WTC11 (cell line): ENCODE results near the gene SPOCK2. TPM values are rescaled to one million over a fixed set of nuclear protein-coding genes. Genes with fewer than 3 reads are reported as not detected.

Experiments
- ATAC-seq: fragments of 200-7000 bp; cut with Tn5 transposase; 2 replicates; pipeline ENCODE4 v1.10.0; 2021; ENCODE audit warnings: mild to moderate bottlenecking, moderate library complexity
- CTCF ChIA-PET: fragments of 300-600 bp; sonication (Branson Sonifier 250); formaldehyde crosslinking; loops from one replicate; lab custom pipeline; 2021; ENCODE audit warnings: antibody characterized with exemption; lab: Charles Lee
- POLR2A ChIA-PET: fragments of 350-600 bp; sonication (Branson Sonifier 250); formaldehyde crosslinking; loops from one replicate; lab custom pipeline; 2021; ENCODE audit warnings: antibody characterized with exemption; lab: Charles Lee
- DNase-seq: peaks from one replicate; pipeline ENCODE4 v3.0.0; 2021; ENCODE audit warnings: low spot score
- H3K27ac Mint-ChIP-seq: 2 replicates; pipeline ENCODE4 v1.8.0; 2021; ENCODE audit warnings: mixed read lengths
- H3K27me3 Mint-ChIP-seq: 2 replicates; pipeline ENCODE4 v1.8.0; 2021; ENCODE audit warnings: low read depth, mild to moderate bottlenecking, moderate library complexity, mixed read lengths
- H3K36me3 Mint-ChIP-seq: 2 replicates; pipeline ENCODE4 v1.8.0; 2021; ENCODE audit warnings: mixed read lengths
- H3K4me1 Mint-ChIP-seq: 2 replicates; pipeline ENCODE4 v1.8.0; 2022; ENCODE audit warnings: mixed read lengths
- H3K4me3 Mint-ChIP-seq: 2 replicates; pipeline ENCODE4 v1.8.0; 2021; ENCODE audit warnings: mild to moderate bottlenecking, moderate library complexity, mixed read lengths
- H3K9me3 Mint-ChIP-seq: 2 replicates; pipeline ENCODE4 v1.8.0; 2021; ENCODE audit warnings: mixed read lengths
- CBFB ChIP-seq: sonication (generic); formaldehyde crosslinking; IDR thresholded peaks from 2 replicates; pipeline ENCODE4 v1.8.1; 2022; ENCODE audit warnings: mild to moderate bottlenecking, low read depth, missing genetic modification reagents
- CREM ChIP-seq: sonication (generic); formaldehyde crosslinking; IDR thresholded peaks from 2 replicates; pipeline ENCODE4 v1.8.1; 2022; ENCODE audit warnings: mild to moderate bottlenecking, missing genetic modification reagents, moderate library complexity
- ESRRA ChIP-seq: sonication (generic); formaldehyde crosslinking; IDR thresholded peaks from 2 replicates; pipeline ENCODE4 v1.8.1; 2022; ENCODE audit warnings: mild to moderate bottlenecking, missing genetic modification reagents, borderline replicate concordance
- GTF2I ChIP-seq: fragments of 250-450 bp; sonication (Bioruptor Pico); conservative IDR thresholded peaks from 2 replicates; pipeline ENCODE4 v1.4.0; 2021; ENCODE audit warnings: mild to moderate bottlenecking
- HMGA2 ChIP-seq: fragments of 250-450 bp; sonication (Bioruptor Pico); IDR thresholded peaks from 2 replicates; pipeline ENCODE4 v1.4.0; 2021; ENCODE audit warnings: mild to moderate bottlenecking, moderate library complexity
- IRF2 ChIP-seq: sonication (generic); formaldehyde crosslinking; IDR thresholded peaks from 2 replicates; pipeline ENCODE4 v1.8.0; 2022; ENCODE audit warnings: low read depth, missing genetic modification reagents, borderline replicate concordance
- JAZF1 ChIP-seq: fragments of 250-450 bp; sonication (Bioruptor Pico); IDR thresholded peaks from 2 replicates; pipeline ENCODE4 v1.9.0; 2021; ENCODE audit warnings: moderate library complexity, mild to moderate bottlenecking, inconsistent platforms
- KAT7 ChIP-seq: sonication (generic); formaldehyde crosslinking; IDR thresholded peaks from 2 replicates; pipeline ENCODE4 v1.8.1; 2023; ENCODE audit warnings: missing genetic modification reagents, mild to moderate bottlenecking, borderline replicate concordance
- NFE2L1 ChIP-seq: sonication (generic); formaldehyde crosslinking; IDR thresholded peaks from 2 replicates; pipeline ENCODE4 v1.8.1; 2023; ENCODE audit warnings: missing genetic modification reagents
- NR2C2 ChIP-seq: sonication (generic); formaldehyde crosslinking; IDR thresholded peaks from 2 replicates; pipeline ENCODE4 v1.8.0; 2022; ENCODE audit warnings: mild to moderate bottlenecking, missing genetic modification reagents
- ZBTB21 ChIP-seq: sonication (generic); formaldehyde crosslinking; IDR thresholded peaks from 2 replicates; pipeline ENCODE4 v1.8.1; 2023; ENCODE audit warnings: mild to moderate bottlenecking, missing genetic modification reagents, borderline replicate concordance
- ZNF396 ChIP-seq: fragments of 250-450 bp; sonication (Bioruptor Pico); IDR thresholded peaks from 2 replicates; pipeline ENCODE4 v1.8.0; 2021; ENCODE audit warnings: mild to moderate bottlenecking, moderate library complexity, borderline replicate concordance
- ZNF671 ChIP-seq: fragments of 250-450 bp; sonication (Bioruptor Pico); IDR thresholded peaks from 2 replicates; pipeline ENCODE4 v1.8.0; 2021; ENCODE audit warnings: mild to moderate bottlenecking
- total RNA-seq: library from RNA; stranded (reverse); gene quantifications from 3 replicates; pipeline ENCODE4 v1.2.3, GENCODE V29; 2021
- TF ChIP-seq, protein P1 (sequence below): sonication (generic); formaldehyde crosslinking; IDR thresholded peaks from 2 replicates; pipeline ENCODE4 v1.8.1; 2023; ENCODE audit warnings: mild to moderate bottlenecking, missing genetic modification reagents, borderline replicate concordance
- TF ChIP-seq, protein P2 (sequence below): sonication (generic); formaldehyde crosslinking; IDR thresholded peaks from 2 replicates; pipeline ENCODE4 v1.8.0; 2023; ENCODE audit warnings: missing genetic modification reagents
- TF ChIP-seq, protein P3 (sequence below): sonication (generic); formaldehyde crosslinking; IDR thresholded peaks from 2 replicates; pipeline ENCODE4 v1.8.0; 2022; ENCODE audit warnings: mild to moderate bottlenecking, missing genetic modification reagents
- TF ChIP-seq, protein P4 (sequence below): sonication (generic); formaldehyde crosslinking; IDR thresholded peaks from 2 replicates; pipeline ENCODE4 v1.8.1; 2023; ENCODE audit warnings: mild to moderate bottlenecking, missing genetic modification reagents
- TF ChIP-seq, protein P5 (sequence below): fragments of 250-450 bp; sonication (Bioruptor Pico); IDR thresholded peaks from 2 replicates; pipeline ENCODE4 v1.9.0; 2021; ENCODE audit warnings: mild to moderate bottlenecking
- TF ChIP-seq, protein P6 (sequence below): sonication (generic); formaldehyde crosslinking; IDR thresholded peaks from 2 replicates; pipeline ENCODE4 v1.8.1; 2022; ENCODE audit warnings: mild to moderate bottlenecking, moderate library complexity, missing genetic modification reagents
- TF ChIP-seq, protein P7 (sequence below): sonication (generic); formaldehyde crosslinking; IDR thresholded peaks from 2 replicates; pipeline ENCODE4 v1.8.0; 2023; ENCODE audit warnings: mild to moderate bottlenecking, missing genetic modification reagents

SPOCK2 gene
- total RNA-seq, 1 experiment from 2014 or later, result 4.7 TPM

DNA sequence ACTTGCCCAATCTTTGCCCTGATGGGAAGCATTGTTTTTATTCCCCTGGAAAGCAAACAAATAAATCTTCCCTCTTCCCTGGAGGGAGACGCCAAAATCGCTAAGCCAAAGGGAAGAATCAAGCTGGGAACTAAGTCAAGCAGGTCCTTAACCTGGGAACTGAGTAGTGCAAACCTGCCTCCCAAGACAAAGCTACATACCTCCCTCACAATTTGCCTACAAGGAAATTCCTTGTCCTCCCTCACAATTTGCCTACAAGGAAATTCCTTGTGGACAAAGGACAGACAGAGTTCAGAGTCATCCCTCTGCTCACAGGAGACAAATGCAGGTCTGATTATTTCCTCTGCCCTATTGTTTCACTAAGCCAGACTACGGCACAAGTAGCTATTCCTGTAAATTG is 50.5 kb downstream of the SPOCK2 start (continued):
- TF ChIP-seq, protein P1, sequence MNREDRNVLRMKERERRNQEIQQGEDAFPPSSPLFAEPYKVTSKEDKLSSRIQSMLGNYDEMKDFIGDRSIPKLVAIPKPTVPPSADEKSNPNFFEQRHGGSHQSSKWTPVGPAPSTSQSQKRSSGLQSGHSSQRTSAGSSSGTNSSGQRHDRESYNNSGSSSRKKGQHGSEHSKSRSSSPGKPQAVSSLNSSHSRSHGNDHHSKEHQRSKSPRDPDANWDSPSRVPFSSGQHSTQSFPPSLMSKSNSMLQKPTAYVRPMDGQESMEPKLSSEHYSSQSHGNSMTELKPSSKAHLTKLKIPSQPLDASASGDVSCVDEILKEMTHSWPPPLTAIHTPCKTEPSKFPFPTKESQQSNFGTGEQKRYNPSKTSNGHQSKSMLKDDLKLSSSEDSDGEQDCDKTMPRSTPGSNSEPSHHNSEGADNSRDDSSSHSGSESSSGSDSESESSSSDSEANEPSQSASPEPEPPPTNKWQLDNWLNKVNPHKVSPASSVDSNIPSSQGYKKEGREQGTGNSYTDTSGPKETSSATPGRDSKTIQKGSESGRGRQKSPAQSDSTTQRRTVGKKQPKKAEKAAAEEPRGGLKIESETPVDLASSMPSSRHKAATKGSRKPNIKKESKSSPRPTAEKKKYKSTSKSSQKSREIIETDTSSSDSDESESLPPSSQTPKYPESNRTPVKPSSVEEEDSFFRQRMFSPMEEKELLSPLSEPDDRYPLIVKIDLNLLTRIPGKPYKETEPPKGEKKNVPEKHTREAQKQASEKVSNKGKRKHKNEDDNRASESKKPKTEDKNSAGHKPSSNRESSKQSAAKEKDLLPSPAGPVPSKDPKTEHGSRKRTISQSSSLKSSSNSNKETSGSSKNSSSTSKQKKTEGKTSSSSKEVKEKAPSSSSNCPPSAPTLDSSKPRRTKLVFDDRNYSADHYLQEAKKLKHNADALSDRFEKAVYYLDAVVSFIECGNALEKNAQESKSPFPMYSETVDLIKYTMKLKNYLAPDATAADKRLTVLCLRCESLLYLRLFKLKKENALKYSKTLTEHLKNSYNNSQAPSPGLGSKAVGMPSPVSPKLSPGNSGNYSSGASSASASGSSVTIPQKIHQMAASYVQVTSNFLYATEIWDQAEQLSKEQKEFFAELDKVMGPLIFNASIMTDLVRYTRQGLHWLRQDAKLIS (CRISPR knock-in tag), result no peak
- TF ChIP-seq CREM (CRISPR knock-in tag) (no peak), HMGA2 (no peak)
- TF ChIP-seq, protein P2, sequence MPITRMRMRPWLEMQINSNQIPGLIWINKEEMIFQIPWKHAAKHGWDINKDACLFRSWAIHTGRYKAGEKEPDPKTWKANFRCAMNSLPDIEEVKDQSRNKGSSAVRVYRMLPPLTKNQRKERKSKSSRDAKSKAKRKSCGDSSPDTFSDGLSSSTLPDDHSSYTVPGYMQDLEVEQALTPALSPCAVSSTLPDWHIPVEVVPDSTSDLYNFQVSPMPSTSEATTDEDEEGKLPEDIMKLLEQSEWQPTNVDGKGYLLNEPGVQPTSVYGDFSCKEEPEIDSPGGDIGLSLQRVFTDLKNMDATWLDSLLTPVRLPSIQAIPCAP (CRISPR knock-in tag), result no peak
- TF ChIP-seq, protein P3, sequence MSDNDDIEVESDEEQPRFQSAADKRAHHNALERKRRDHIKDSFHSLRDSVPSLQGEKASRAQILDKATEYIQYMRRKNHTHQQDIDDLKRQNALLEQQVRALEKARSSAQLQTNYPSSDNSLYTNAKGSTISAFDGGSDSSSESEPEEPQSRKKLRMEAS, result no peak

DNA sequence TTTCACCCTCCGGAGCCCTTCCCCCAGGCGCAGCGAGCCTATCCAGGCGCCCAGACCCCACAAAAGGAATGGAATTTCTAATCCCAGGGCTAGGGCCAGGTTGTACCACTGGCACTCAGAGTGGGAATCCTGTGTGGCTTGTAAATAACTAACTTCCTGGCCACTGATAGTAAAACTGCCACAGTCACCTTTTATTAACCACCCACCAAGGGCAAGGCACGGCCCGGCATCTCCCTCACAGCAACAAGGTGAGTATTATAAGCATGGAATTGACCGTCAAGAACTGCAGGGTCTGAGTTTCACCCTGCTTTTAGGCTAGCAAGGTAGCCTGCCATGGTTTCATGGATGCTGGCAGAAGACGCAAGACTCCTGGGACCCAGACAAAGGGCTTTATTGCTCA is 51.1 kb downstream of the SPOCK2 start:
- H3K27me3 Mint-ChIP-seq, result no peaks in the 10 kb centered on the region; the same call in 1 of the 2 replicates
- H3K4me3 Mint-ChIP-seq, result no peak overlapping the region
- no peak for DNase-seq
- H3K4me1 Mint-ChIP-seq, result peaks cover 13% of the 10 kb centered on the region
- POLR2A ChIA-PET, result no interaction called here
- no peak overlapping the region for H3K27ac Mint-ChIP-seq
- ATAC-seq, result no peak
- CTCF ChIA-PET, result interaction anchor here (1.0 to 1.5 kb wide), 2 partner anchors 11 to 81 kb away, joined by 3 to 25 read pairs; no protein-coding TSS in a partner anchor
- H3K36me3 Mint-ChIP-seq, result no peaks in the 10 kb centered on the region
- TF ChIP-seq ZBTB21 (no peak), ZNF396 (CRISPR knock-in tag) (no peak), IRF2 (CRISPR knock-in tag) (no peak), KAT7 (no peak), CBFB (CRISPR knock-in tag) (no peak), ZNF671 (CRISPR knock-in tag) (no peak), JAZF1 (CRISPR knock-in tag) (no peak), ESRRA (no peak), NR2C2 (CRISPR knock-in tag) (no peak), HMGA2 (no peak), GTF2I (no peak), NFE2L1 (no peak)
- TF ChIP-seq, protein P4, sequence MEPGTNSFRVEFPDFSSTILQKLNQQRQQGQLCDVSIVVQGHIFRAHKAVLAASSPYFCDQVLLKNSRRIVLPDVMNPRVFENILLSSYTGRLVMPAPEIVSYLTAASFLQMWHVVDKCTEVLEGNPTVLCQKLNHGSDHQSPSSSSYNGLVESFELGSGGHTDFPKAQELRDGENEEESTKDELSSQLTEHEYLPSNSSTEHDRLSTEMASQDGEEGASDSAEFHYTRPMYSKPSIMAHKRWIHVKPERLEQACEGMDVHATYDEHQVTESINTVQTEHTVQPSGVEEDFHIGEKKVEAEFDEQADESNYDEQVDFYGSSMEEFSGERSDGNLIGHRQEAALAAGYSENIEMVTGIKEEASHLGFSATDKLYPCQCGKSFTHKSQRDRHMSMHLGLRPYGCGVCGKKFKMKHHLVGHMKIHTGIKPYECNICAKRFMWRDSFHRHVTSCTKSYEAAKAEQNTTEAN (CRISPR knock-in tag), result no peak
- TF ChIP-seq, protein P5, sequence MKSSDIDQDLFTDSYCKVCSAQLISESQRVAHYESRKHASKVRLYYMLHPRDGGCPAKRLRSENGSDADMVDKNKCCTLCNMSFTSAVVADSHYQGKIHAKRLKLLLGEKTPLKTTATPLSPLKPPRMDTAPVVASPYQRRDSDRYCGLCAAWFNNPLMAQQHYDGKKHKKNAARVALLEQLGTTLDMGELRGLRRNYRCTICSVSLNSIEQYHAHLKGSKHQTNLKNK (CRISPR knock-in tag), result no peak
- TF ChIP-seq, protein P6, sequence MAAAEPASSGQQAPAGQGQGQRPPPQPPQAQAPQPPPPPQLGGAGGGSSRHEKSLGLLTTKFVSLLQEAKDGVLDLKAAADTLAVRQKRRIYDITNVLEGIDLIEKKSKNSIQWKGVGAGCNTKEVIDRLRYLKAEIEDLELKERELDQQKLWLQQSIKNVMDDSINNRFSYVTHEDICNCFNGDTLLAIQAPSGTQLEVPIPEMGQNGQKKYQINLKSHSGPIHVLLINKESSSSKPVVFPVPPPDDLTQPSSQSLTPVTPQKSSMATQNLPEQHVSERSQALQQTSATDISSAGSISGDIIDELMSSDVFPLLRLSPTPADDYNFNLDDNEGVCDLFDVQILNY (CRISPR knock-in tag), result no peak
- TF ChIP-seq, protein P7, sequence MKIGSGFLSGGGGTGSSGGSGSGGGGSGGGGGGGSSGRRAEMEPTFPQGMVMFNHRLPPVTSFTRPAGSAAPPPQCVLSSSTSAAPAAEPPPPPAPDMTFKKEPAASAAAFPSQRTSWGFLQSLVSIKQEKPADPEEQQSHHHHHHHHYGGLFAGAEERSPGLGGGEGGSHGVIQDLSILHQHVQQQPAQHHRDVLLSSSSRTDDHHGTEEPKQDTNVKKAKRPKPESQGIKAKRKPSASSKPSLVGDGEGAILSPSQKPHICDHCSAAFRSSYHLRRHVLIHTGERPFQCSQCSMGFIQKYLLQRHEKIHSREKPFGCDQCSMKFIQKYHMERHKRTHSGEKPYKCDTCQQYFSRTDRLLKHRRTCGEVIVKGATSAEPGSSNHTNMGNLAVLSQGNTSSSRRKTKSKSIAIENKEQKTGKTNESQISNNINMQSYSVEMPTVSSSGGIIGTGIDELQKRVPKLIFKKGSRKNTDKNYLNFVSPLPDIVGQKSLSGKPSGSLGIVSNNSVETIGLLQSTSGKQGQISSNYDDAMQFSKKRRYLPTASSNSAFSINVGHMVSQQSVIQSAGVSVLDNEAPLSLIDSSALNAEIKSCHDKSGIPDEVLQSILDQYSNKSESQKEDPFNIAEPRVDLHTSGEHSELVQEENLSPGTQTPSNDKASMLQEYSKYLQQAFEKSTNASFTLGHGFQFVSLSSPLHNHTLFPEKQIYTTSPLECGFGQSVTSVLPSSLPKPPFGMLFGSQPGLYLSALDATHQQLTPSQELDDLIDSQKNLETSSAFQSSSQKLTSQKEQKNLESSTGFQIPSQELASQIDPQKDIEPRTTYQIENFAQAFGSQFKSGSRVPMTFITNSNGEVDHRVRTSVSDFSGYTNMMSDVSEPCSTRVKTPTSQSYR, result no peak
- TF ChIP-seq, all 79 proteins: peak for 0
- no peaks in the 10 kb centered on the region for H3K9me3 Mint-ChIP-seq
